ENCODE measurements around the gene SCAMP1. TPM values are rescaled to one million over a fixed set of nuclear protein-coding genes. Genes with fewer than 3 reads are reported as not detected.

SCAMP1 gene
- total RNA-seq, 3 donors from 2014 or later: 31.2 to 52.0 (median 31.8) TPM

DNA sequence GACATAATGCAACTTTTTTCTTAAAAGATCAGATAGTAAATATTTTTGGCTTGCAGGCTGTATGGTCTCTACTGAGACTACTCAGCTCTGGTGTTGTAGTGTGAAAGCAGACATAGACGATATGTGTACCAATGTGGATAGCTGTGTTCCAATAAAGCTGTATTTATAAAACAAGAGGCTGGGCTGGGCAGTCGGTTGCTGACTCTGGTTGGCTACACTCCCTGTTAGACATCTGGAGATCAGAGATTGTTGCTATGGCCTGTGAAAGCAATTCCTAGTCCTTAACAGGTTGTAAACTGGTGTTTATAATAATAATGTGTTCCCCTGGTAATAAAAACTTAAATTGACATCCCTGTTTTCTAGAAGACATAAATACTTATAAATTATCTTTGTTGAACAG lies 24.4 kb upstream of the SCAMP1 start:
- Histone ChIP-seq H3K4me3 (no peak overlapping the region), H3K27me3 (no peaks in the 10 kb centered on the region), H3K27ac (no peak overlapping the region), H3K4me1 (no peaks in the 10 kb centered on the region), H3K9me3 (peaks cover 9% of the 10 kb centered on the region in 2 donors), H3K36me3 (no peaks in the 10 kb centered on the region)
- no peak for DNase-seq (ENCODE audit: low spot score in 2 of 2)
- intact Hi-C loops (cut with DNase I; ENCODE audit: low total_unique reads): no loop called here
- TF ChIP-seq, protein P1, sequence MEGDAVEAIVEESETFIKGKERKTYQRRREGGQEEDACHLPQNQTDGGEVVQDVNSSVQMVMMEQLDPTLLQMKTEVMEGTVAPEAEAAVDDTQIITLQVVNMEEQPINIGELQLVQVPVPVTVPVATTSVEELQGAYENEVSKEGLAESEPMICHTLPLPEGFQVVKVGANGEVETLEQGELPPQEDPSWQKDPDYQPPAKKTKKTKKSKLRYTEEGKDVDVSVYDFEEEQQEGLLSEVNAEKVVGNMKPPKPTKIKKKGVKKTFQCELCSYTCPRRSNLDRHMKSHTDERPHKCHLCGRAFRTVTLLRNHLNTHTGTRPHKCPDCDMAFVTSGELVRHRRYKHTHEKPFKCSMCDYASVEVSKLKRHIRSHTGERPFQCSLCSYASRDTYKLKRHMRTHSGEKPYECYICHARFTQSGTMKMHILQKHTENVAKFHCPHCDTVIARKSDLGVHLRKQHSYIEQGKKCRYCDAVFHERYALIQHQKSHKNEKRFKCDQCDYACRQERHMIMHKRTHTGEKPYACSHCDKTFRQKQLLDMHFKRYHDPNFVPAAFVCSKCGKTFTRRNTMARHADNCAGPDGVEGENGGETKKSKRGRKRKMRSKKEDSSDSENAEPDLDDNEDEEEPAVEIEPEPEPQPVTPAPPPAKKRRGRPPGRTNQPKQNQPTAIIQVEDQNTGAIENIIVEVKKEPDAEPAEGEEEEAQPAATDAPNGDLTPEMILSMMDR (IDR thresholded peaks at IDR 0.05): no peak
- TF ChIP-seq POLR2AphosphoS5 (IDR thresholded peaks at IDR 0.05): no peak
- no peak for TF ChIP-seq POLR2A (IDR thresholded peaks at IDR 0.05)

DNA sequence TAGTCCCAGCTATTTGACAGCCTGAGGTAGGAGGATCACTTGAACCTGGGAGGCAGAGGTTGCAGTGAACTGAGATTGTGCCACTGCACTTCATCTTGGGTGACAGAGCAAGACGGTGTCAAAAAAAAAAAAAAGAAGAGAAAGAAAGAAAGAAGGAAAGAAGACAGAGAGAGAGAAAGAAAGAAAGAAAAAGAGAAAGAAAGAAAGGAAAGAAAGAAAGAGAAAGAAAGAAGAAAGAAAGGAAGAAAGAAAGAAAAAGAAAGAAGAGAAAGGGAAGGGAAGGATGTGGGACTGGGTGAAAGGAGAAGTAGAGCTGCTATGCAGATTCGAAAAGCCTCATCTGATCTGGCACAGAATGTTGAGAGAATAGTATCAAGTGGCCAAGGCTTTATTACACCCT lies 23.7 kb upstream of the SCAMP1 start:
- H3K4me3 ChIP-seq: no peak overlapping the region
- peaks cover 9% of the 10 kb centered on the region in 2 donors for H3K9me3 ChIP-seq
- no peaks in the 10 kb centered on the region for H3K27me3 ChIP-seq
- no peak for TF ChIP-seq POLR2A (IDR thresholded peaks at IDR 0.05)
- TF ChIP-seq POLR2AphosphoS5 (IDR thresholded peaks at IDR 0.05): no peak
- TF ChIP-seq, protein P1 (IDR thresholded peaks at IDR 0.05): no peak
- DNase-seq (ENCODE audit: low spot score in 2 of 2): no peak
- H3K4me1 ChIP-seq: no peaks in the 10 kb centered on the region
- intact Hi-C loops (cut with DNase I; ENCODE audit: low total_unique reads): no loop called here
- H3K36me3 ChIP-seq: no peaks in the 10 kb centered on the region
- no peak overlapping the region for H3K27ac ChIP-seq

DNA sequence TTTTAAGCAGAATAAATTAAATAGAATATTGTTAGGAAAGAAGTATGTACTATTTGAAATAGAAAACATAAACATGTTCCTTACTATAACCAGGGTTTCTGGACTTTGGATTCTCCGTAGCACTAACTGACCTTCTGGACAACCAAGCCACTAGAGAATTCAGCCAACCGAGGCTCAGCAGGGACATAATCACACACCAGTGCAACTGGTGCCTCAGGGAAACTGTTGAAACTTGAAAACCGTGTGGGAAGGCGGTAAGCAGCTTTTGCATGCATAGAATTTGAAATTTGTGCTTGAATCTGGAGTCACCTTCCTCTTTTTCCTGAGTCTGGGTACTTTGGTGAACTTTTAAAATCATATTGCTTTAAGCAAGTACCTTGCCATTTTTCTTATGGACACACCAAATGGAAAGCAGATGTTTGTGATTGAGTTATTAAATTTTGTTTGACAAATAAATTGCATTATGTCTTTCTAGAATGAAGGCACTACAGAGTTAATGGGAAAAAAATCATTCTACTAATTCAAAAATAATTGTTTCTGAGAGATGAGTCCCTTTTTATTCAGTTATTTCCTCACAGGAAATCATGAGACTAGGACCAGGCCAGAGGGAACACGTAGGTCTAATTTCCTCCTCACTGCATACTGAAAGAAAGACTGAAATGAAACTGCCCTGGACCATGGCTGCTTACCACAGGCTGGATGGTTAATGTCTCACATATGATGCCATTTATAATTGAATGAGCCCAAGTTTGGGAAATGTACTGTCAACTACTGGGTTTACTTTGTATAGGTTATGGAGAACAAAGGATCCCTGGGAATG lies 20.6 kb upstream of the SCAMP1 start:
- peaks cover 9% of the 10 kb centered on the region in 2 donors for H3K9me3 ChIP-seq
- no peak overlapping the region for H3K4me3 ChIP-seq
- H3K4me1 ChIP-seq: no peaks in the 10 kb centered on the region
- H3K27ac ChIP-seq: no peak overlapping the region
- no peaks in the 10 kb centered on the region for H3K36me3 ChIP-seq
- DNase-seq (ENCODE audit: low spot score in 2 of 2): no peak
- TF ChIP-seq POLR2A (IDR thresholded peaks at IDR 0.05) (no peak), POLR2AphosphoS5 (IDR thresholded peaks at IDR 0.05) (no peak)
- TF ChIP-seq, protein P1 (IDR thresholded peaks at IDR 0.05): no peak
- H3K27me3 ChIP-seq: no peaks in the 10 kb centered on the region
- intact Hi-C loops (cut with DNase I; ENCODE audit: low total_unique reads): no loop called here

DNA sequence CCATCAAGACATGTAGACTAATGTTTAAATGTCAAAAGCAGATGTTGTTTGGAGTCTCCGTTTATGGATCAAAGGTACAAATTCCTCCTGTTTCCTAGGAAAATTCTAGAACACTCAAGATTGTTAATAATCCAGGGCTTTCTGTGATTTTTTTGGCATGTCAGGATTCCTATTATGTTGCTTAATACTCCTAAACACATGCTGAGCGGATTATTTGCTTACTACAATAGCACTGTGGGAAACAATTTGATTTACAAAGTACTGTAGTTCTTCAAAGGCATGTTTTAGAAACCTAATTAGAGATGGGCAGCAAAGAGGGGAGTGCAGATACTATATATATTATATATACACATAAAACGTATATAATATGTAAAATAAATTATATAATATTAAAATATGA lies 19.0 kb upstream of the SCAMP1 start:
- intact Hi-C loops (cut with DNase I; ENCODE audit: low total_unique reads): no loop called here
- Histone ChIP-seq H3K36me3 (no peaks in the 10 kb centered on the region), H3K4me1 (no peaks in the 10 kb centered on the region), H3K4me3 (no peak overlapping the region), H3K9me3 (peaks cover 9% of the 10 kb centered on the region in 2 donors), H3K27me3 (no peaks in the 10 kb centered on the region), H3K27ac (no peak overlapping the region)
- no peak for DNase-seq (ENCODE audit: low spot score in 2 of 2)
- TF ChIP-seq, protein P1 (IDR thresholded peaks at IDR 0.05): no peak
- TF ChIP-seq POLR2A (IDR thresholded peaks at IDR 0.05) (no peak), POLR2AphosphoS5 (IDR thresholded peaks at IDR 0.05) (no peak)

DNA sequence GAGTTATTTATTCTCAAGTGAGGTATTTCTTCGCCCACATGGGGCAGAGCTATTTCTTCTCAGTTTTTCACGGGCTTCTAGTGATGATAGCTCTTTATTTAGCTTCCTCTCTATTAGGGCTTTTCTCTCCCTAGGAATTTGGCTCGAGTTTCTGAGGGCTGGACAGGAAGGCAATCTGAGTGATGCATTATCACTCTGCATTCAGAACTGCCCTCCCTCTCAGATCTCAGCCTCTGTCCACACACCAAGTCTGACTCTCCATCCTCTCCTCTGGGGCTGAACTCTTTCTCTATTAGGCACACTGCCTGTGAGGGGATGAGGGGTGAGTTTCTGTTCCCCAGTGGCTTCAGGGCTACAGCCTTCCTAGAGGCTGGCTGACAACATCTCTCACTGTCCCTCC lies 14.9 kb upstream of the SCAMP1 start:
- no peak overlapping the region for H3K4me3 ChIP-seq
- no peak overlapping the region for H3K27ac ChIP-seq
- DNase-seq (ENCODE audit: low spot score in 2 of 2): no peak
- TF ChIP-seq POLR2A (IDR thresholded peaks at IDR 0.05) (no peak), POLR2AphosphoS5 (IDR thresholded peaks at IDR 0.05) (no peak)
- intact Hi-C loops (cut with DNase I; ENCODE audit: low total_unique reads): no loop called here
- no peaks in the 10 kb centered on the region for H3K27me3 ChIP-seq
- H3K9me3 ChIP-seq: no peaks in the 10 kb centered on the region
- no peaks in the 10 kb centered on the region for H3K4me1 ChIP-seq
- H3K36me3 ChIP-seq: no peaks in the 10 kb centered on the region

All from breast epithelium (tissue), 4 donors.